ENCODE data around the gene CCL3.
"Not testable (repeated sequence)": the region's sequence is repeated elsewhere in the genome, so short reads cannot be mapped to it uniquely, and the experiment has no call there.

GRCh38 chr17:36121099-36121498 lies 31.2 kb upstream of the CCL3 start:
- not testable (repeated sequence) for TF ChIP-seq CTCF, POLR2A, POLR2AphosphoS5 (IDR thresholded peaks at IDR 0.05)

Data from prostate gland (tissue), 2 donors.